HEK293T (cell line): Measurements from ENCODE around the gene NRL.

Experiments used
- BHLHE40 ChIP-seq: fragments of 450-650 bp; IDR thresholded peaks from 2 replicates; pipeline ENCODE4 v1.6.1; 2016; ENCODE audit warnings: mild to moderate bottlenecking, moderate library complexity, borderline replicate concordance
- ELF4 ChIP-seq: fragments of 450-650 bp; IDR thresholded peaks from 2 replicates; pipeline ENCODE4 v1.6.1; 2017; ENCODE audit warnings: antibody characterized with exemption
- FOXA1 ChIP-seq: fragments of 450-650 bp; IDR thresholded peaks from 2 replicates; pipeline ENCODE4 v1.6.1; 2016; ENCODE audit warnings: mild to moderate bottlenecking
- NFRKB ChIP-seq: fragments of 450-650 bp; IDR thresholded peaks from 2 replicates; pipeline ENCODE4 v1.6.1; 2016; ENCODE audit warnings: mild to moderate bottlenecking, moderate library complexity
- SP1 ChIP-seq: fragments of 450-650 bp; IDR thresholded peaks from 2 replicates; pipeline ENCODE4 v1.6.1; 2017

- TF ChIP-seq FOXA1 (no peak), NFRKB (no peak), BHLHE40 (no peak), SP1 (no peak), ELF4 (no peak)
Measured at GRCh38 chr14:24155100-24155499, 40.4 kb upstream of the NRL start.
